HG03095 (cell line): Measurements from ENCODE around the gene ANAPC5.

Experiments used
- ATAC-seq: cut with Tn5 transposase; IDR thresholded peaks from one replicate; pipeline ENCODE4 v1.9.1; 2021; ENCODE audit warnings: moderate library complexity; ENCODE audit not compliant: unreplicated experiment

ANAPC5 gene

DNA sequence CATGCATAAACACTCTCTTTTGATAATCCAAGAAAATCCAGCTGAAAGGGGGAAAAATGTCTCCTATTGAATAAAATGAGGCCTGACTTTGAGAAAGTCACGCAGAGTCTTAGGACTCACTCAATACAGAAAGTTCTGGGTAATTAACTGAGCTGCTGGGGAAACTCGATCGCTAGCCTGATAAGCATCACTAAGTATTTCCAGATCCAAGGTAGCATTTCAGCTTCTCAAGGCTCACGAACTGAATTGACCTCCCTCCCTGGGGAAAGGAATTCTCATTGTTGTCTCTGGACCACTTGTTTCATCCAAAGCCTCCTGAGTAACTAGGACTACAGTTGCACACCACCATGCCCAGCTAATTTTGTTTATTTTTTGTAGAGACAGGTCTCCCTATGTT lies 13.8 kb upstream of the ANAPC5 start:
- no peak for ATAC-seq

- ATAC-seq, result no peak
Measured at GRCh38 chr12:121365416-121366062, 13.3 kb upstream of the ANAPC5 start.

- ATAC-seq, result no peak
Measured at GRCh38 chr12:121364683-121365121, 12.5 kb upstream of the ANAPC5 start.

DNA sequence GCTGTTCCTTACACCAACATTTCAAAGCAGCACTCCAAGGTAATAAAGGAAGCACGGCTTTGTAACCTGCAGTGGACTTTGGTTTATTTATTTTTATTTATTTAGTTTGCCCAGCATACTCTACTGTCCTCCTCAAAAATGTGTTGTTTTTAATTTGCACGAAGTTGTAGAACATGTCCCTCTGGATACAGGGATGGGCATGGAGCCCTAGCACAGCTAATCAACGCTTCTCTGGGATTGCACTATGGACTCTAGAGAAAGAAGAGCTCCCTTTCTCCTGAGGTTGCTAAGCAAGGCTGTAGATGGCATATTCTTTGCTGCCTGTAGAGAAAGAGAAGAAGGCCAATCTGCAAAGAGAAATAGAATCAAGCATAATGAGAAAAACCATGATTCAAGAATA lies 5.9 kb upstream of the ANAPC5 start:
- no peak for ATAC-seq

DNA sequence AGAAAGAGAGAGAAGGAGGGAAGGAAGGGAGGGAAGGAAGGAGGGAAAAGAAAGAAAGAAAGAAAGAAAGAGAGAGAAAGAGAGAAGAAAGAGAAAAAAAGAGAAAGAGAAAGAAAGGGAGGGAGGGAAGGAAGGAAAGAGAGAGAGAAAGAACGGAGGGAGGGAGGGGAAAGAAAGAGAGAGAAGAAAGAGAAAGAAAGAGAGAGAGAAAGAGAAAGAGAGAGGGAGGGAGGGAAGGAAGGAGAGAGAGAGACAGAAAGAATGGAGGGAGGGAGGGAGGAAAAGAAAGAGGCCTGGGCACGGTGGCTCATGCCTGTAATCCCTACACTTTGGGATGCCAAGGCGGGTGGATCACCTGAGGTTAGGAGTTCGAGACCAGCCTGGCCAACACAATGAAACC lies 5.1 kb upstream of the ANAPC5 start:
- no peak for ATAC-seq

DNA sequence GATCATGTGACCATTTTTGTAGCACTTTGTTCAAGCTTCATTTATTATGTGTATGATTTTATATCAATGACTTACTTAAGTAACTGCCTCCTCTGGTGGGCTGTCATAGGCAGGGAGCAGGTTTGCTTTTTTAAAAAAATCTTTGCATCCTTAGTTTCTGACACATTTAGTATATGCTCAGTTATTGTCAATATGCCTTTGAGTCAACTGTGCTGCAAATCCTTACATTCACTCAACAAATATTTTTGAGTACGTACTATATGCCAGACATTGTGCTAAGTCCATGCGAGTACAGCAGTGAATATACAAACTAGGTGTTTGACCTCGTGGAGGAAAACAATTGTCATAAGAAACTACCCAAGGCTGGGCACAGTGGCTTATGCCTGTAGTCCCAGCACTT lies 4.4 kb upstream of the ANAPC5 start:
- no peak for ATAC-seq

DNA sequence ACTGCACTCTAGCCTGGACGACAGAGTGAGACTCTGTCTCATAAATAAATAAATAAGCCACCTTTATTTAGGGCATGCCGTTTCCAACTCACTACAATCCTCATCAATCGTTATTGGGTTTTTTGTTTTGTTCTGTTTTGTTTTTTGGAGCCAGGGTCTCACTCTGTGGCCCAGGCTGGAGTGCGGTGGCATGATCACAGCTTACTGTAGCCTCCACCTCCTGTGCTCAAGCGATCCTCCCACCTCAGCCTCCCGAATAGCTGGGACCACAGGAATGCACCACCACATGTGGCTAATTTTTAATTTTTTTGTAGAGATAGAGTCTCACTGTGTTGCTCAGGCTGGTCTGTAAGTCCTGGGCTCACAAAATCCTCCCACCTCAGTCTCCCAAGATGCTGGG lies 3.6 kb upstream of the ANAPC5 start:
- no peak for ATAC-seq

- ATAC-seq, result no peak
Measured at GRCh38 chr12:121352682-121353018, 439 bp upstream of the ANAPC5 start.

- no peak for ATAC-seq
Measured at GRCh38 chr12:121346747-121347146, 5.5 kb downstream of the ANAPC5 start.

DNA sequence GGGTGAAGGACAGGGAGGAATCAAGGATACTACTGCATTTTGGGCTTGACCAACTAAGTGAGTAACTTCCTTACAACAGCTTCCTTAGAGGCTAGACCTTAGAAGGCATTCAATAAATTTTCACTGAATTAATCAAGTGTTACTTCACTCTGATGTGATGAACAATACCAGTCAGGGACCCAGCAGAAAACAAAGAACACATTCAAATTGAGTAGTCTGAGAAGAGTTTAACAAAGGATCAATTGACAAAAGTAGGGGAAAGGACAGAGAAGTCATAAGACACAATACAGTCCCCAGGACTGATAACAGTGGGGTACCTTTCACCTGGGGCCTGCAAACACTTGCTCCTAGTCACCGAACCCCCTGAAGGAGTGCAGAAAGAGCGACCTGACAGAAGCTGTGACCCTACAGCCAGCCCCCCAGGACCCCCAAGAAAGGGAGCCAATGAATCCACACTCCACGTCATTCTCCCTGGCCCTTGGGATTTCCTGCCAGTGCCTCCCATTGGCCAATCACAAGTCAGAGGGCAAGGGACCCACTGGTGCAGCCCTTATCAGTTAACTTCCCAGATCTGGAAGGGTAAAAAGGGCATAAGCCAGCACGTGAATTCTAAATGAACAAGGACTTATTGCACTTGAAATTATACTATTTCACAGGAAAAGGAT lies 6.9 kb downstream of the ANAPC5 start:
- no peak for ATAC-seq

DNA sequence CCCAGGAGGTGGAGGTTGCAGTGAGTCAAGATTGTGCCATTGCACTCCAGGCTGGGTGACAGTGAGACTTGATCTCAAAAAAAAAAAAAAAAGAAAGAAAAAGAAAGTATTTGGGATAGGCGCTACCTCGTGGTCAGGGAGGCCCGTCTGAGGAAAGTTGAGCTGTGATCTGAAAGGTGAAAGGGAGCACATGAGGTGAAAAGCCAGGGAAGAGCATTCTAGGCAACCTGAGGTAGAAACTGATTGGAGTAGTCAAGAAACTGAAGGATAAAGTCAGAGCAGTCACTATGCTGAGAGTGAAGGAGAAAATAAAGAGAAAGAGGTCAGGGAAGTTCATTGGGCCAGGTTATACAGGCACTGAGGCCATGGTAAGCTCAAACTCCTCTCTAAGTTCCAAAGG lies 7.7 kb downstream of the ANAPC5 start:
- no peak for ATAC-seq

DNA sequence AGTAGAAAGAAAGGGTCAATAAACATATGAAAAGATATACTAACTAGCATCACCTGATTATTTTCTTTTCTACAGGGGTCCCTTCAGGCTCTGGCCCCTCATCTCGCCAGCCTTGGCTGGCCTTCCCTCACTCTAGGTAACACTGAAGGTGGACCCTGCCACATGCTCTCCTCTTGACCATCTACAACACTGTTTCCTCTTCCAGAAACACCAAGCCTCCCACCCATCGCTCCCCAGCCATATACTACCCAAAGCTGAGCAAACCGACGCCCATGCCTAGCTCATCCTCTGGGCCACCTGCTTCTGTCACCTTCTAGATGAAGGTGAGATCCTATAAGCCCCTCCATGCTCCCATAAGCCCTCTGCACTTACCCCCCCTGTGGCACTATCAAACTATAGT lies 14.8 kb downstream of the ANAPC5 start:
- ATAC-seq, result no peak

DNA sequence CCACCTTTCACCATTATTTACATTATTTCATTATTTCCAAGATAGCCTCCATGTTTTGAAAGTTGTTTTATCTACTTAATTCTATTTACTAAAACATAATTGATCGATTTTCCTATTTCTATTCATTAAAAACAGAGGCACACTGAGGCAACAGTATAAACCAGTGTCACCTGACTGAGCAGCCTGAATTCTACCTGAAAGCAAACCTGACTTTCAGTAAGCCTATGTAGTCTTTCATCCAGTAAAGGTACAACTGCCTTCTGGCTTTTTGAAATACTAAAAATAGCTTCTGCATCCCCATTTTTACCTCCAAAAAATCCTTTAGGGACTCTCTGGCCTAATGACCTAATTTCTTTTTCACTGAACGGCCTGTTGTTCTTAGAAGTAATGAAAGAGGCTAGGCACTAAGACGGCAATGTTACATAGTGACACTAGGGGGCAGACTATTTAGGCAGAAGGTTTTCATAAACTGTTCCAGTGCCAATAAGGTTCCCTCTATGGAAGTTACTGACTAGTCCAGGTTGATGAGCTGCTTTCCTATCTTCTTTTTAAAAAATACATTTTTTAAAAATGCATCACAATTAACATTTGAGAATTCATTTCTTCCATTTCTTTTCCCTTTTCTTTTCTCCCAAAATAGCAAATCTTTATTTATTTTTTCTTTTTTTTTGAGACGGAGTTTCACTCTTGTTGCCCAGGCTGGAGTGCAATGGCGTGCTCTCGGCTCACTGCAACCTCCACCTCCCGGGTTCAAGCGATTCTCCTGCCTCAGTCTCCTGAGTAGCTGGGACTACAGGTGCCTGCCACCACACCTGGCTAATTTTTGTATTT lies 17.5 kb downstream of the ANAPC5 start:
- no peak for ATAC-seq

DNA sequence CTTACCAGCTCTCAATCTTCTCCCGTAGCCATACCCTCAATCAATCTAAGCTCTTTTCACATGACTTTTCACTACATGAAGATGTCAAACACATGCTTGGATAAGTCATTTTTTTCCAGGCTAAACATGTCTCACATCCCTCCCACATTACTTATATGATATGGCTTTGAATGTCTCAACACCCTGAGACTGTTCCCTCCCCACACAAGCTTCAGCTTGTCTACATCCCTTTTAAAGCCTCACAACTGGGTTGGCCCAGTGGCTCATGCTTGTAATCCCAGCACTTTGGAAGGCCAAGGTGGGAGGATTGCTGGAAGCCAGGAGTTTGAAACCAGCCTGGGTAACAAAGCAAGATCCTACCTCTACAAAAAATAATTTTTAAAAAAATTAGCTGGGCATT lies 18.5 kb downstream of the ANAPC5 start:
- no peak for ATAC-seq

DNA sequence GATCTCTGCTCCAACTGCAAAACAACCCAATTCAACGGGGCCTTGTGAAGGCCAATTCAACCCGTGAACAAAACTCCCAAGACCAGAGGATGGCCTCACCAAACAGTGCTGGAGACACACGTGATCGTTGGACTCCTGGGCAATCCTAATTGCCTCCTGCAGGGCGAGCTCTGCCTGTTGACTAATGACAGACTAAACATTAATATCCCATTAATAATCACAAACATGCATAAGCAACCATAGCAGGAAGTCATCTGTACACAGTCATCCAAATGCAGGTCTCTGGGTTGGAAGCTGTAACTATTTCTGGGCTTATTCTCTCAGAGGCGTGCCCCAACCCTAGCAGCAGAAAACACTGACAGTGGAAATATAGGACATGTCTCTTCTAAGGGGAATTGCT lies 21.0 kb downstream of the ANAPC5 start:
- ATAC-seq, result no peak

DNA sequence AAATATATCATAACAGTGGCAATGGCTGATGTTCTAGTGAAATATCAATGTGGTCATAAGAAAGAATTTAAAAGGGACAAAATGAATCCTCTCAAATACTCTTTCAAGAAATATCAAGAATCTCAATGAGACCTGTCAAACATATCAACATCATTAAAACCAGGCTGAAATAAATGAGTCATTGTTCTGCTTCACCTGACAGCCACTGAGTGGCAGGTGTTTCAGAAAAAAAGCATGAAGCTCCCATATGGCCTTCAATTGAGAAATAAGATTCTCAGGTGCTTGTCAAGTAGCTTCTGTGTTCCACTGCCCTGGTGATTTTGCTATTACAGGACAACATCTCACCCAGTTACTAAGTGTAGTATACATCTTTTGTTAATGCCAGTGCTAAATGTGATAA lies 21.5 kb downstream of the ANAPC5 start:
- ATAC-seq, result no peak

GRCh38 chr12:121330195-121330594 lies 22.0 kb downstream of the ANAPC5 start:
- ATAC-seq, result no peak

DNA sequence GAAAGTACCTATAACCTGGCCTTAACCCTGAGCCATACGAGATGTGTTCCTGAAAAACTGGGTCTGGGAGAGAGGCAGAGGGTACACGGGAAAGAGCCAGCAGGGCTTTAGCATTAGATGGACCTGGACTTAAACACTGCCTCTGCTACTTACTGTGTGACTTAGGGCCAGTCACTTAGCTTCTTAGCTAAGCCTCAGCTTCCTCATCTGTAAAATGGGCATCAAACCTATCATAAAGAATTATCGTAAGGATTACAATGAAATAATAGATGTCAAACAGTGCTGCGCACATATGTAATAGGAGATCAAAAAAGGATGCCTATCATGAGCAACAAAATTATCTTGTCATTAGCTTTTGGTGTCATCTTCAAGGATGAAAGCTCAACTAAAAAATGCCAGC lies 23.6 kb downstream of the ANAPC5 start:
- no peak for ATAC-seq

- ATAC-seq, result no peak
Measured at GRCh38 chr12:121326996-121327674, 25.1 kb downstream of the ANAPC5 start.

DNA sequence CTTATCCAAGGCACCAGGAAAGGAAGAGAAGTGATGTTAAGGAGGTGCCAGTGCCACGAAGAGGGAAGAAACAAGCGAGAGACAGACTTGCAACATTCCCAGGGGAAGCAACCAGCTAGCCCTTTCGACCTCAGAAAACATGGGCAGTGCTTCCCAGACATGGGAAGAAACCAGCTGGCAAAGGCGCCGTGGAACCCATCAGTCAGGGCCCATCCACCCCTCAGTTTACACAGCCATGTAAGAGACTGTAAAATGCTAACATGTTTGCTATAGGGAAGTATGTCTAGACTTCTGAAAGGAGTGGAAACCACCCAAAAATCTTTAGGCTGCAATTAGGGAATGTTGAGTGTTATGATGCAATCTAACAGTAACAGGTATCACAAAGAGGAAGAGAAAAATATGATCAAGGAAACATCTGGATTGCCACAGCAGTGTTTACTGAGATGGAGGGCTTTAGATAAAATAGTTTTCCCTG lies 26.3 kb downstream of the ANAPC5 start:
- no peak for ATAC-seq

GRCh38 chr12:121323908-121324307 lies 28.3 kb downstream of the ANAPC5 start:
- ATAC-seq, result no peak
